B cell (primary cell): ENCODE data around the gene DNAJC3. TPM values are rescaled to one million over a fixed set of nuclear protein-coding genes. Genes with fewer than 3 reads are reported as not detected.

Experiments used
- ATAC-seq: fragments of 200-7000 bp; cut with Tn5 transposase; one replicate; pipeline ENCODE4 v1.10.0; 2021; ENCODE audit warnings: low read depth, mild to moderate bottlenecking, moderate number of reproducible peaks, moderate library complexity
- CTCF ChIA-PET: fragments of 350-600 bp; sonication (Branson Sonifier 250); formaldehyde crosslinking; loops from one replicate; lab custom pipeline; 2021; ENCODE audit warnings: antibody characterized with exemption, inconsistent platforms; lab: Charles Lee
- POLR2A ChIA-PET: fragments of 350-600 bp; sonication (Branson Sonifier 250); formaldehyde crosslinking; loops from one replicate; lab custom pipeline; 2021; ENCODE audit warnings: antibody characterized with exemption; lab: Charles Lee
- DNase-seq: peaks from one replicate; pipeline ENCODE4 v3.0.0; 2013
- H2AFZ ChIP-seq: 2 replicates; pipeline ENCODE4 v1.6.1; 2012; ENCODE audit warnings: mild to moderate bottlenecking, low read depth, low read length; ENCODE audit not compliant: insufficient read depth, poor library complexity, severe bottlenecking
- H3K27ac ChIP-seq, 2 donors: 1 replicate in 1 of 2; 2 replicates in 1 of 2; pipeline ENCODE4 v1.5.1; 2012 to 2013; ENCODE audit warnings: low read length in 2 of 2, mild to moderate bottlenecking in 2 of 2, moderate library complexity in 1 of 2
- H3K27me3 ChIP-seq, 4 experiments: fragments of 200-600 bp in 1 of 4; sonication (generic) in 1 of 4; replicated peaks in 1 of 4; 1 replicate in 2 of 4; 2 replicates in 2 of 4; pipeline versions ENCODE4 v1.6.1 to v1.7.0; 2013 to 2016; ENCODE audit warnings: low read length in 3 of 4, mild to moderate bottlenecking in 2 of 4, mixed read lengths in 1 of 4, moderate library complexity in 1 of 4; ENCODE audit not compliant: insufficient read depth in 4 of 4, control insufficient read depth in 3 of 4; ENCODE audit errors: control extremely low read depth in 1 of 4
- H3K36me3 ChIP-seq, 2 experiments: replicated peaks in 1 of 2; 1 replicate in 1 of 2; 2 replicates in 1 of 2; pipeline versions ENCODE4 v1.6.1 to v1.7.1; 2013; ENCODE audit warnings: low read length in 1 of 2; ENCODE audit not compliant: insufficient read depth in 2 of 2, control insufficient read depth in 1 of 2; ENCODE audit errors: control extremely low read depth in 1 of 2, extremely low read depth in 1 of 2
- H3K4me1 ChIP-seq, 2 donors: fragments of 200-600 bp in 1 of 2; sonication (generic) in 1 of 2; 1 replicate in 1 of 2; 2 replicates in 1 of 2; pipeline versions ENCODE4 v1.5.1 to v1.6.1; 2013 to 2017; ENCODE audit warnings: low read length in 2 of 2; ENCODE audit not compliant: control insufficient read depth in 2 of 2, insufficient read depth in 2 of 2
- H3K4me2 ChIP-seq: replicated peaks from 2 replicates; pipeline ENCODE3; 2012; ENCODE audit warnings: mild to moderate bottlenecking, low read depth, low read length; ENCODE audit not compliant: poor library complexity, severe bottlenecking
- H3K4me3 ChIP-seq, 5 experiments: fragments of 200-600 bp in 1 of 5; sonication (generic) in 1 of 5; 1 replicate in 3 of 5; 2 replicates in 2 of 5; pipeline versions ENCODE4 v1.5.1 to v1.7.0; 2011 to 2016; ENCODE audit warnings: low read length in 4 of 5, mild to moderate bottlenecking in 4 of 5, low read depth in 2 of 5, control low read depth in 1 of 5, moderate library complexity in 1 of 5; ENCODE audit not compliant: insufficient read depth in 1 of 5; ENCODE audit errors: control extremely low read depth in 1 of 5, extremely low read depth in 1 of 5
- H3K79me2 ChIP-seq: fragments of 200-600 bp; sonication (generic); one replicate; pipeline ENCODE4 v1.6.0; 2016; ENCODE audit warnings: low read length; ENCODE audit not compliant: control insufficient read depth, insufficient read depth
- H3K9ac ChIP-seq: fragments of 200-600 bp; sonication (generic); 2 replicates; pipeline ENCODE4 v1.6.1; 2017; ENCODE audit warnings: mild to moderate bottlenecking, low read length, moderate library complexity
- H3K9me3 ChIP-seq, 3 donors: one replicate each; pipeline versions ENCODE4 v1.6.1 to v1.7.1; 2013; ENCODE audit warnings: low read length in 2 of 3; ENCODE audit not compliant: control insufficient read depth in 2 of 3, insufficient read depth in 1 of 3; ENCODE audit errors: control extremely low read depth in 1 of 3
- H4K20me1 ChIP-seq: 2 replicates; pipeline ENCODE4 v1.6.0; 2012; ENCODE audit warnings: mild to moderate bottlenecking, low read length; ENCODE audit not compliant: insufficient read depth, control insufficient read depth, poor library complexity, severe bottlenecking
- H3K27ac Mint-ChIP-seq: one replicate; pipeline ENCODE4 v1.8.0; 2021; ENCODE audit warnings: mixed read lengths
- H3K27me3 Mint-ChIP-seq: one replicate; pipeline ENCODE4 v1.8.0; 2021; ENCODE audit warnings: mixed read lengths
- H3K4me1 Mint-ChIP-seq: one replicate; pipeline ENCODE4 v1.8.0; 2021; ENCODE audit warnings: mixed read lengths
- H3K4me3 Mint-ChIP-seq: one replicate; pipeline ENCODE4 v1.8.0; 2021; ENCODE audit warnings: mixed read lengths
- H3K9me3 Mint-ChIP-seq: one replicate; pipeline ENCODE4 v1.8.0; 2022; ENCODE audit warnings: mixed read lengths; ENCODE audit not compliant: insufficient read depth
- CTCF ChIP-seq: fragments of 200-600 bp; IDR thresholded peaks from one replicate; pipeline ENCODE4 v1.8.0; 2022; ENCODE audit warnings: antibody characterized with exemption, mild to moderate bottlenecking
- EZH2 ChIP-seq: IDR thresholded peaks from 2 replicates; pipeline ENCODE4 v1.6.1; 2012; ENCODE audit warnings: borderline replicate concordance, low read depth, mild to moderate bottlenecking, moderate library complexity, low read length; ENCODE audit not compliant: insufficient read depth, poor library complexity, severe bottlenecking
- WGBS: methylation state at CpG from one replicate; pipeline ENCODE4 v1.1.5; 2013; ENCODE audit warnings: missing lambda C conversion rate; ENCODE audit not compliant: insufficient coverage; 5-methylcytosine and 5-hydroxymethylcytosine counted together
- intact Hi-C: fragments of 100-400 bp; cut with micrococcal nuclease; formaldehyde crosslinking; loops from one replicate; pipeline ENCODE4 v1.10.0; 2022
- polyA plus RNA-seq: library from polyadenylated mRNA; depleted of rRNA; stranded (reverse); fragments of >200 nt; gene quantifications from 2 replicates; pipeline ENCODE4 v1.2.3, GENCODE V29; 2012
- total RNA-seq, 2 donors: library from RNA; stranded (reverse); fragments of 120-200 nt in 1 of 2; gene quantifications; 1 replicate in 1 of 2; 2 replicates in 1 of 2; pipeline versions ENCODE4 v1.2.3 to v1.2.4, GENCODE V29; 2013 to 2022

DNAJC3 gene
- total and polyA plus RNA-seq, 2 donors (not counting 1 experiment from before 2014, with no cell fraction given) = 2.8 to 12.1 TPM

GRCh38 chr13:95671597-95671996 is 5.3 kb upstream of the DNAJC3 start:
- no peak overlapping the region for H3K4me2 ChIP-seq
- Mint-ChIP-seq H3K9me3 (peaks cover 19% of the 10 kb centered on the region), H3K4me1 (peaks cover 17% of the 10 kb centered on the region), H3K27me3 (peaks cover 4% of the 10 kb centered on the region), H3K27ac (no peak overlapping the region), H3K4me3 (no peak overlapping the region)
- no peak overlapping the region for H3K27ac ChIP-seq
- no peaks in the 10 kb centered on the region for H4K20me1 ChIP-seq
- no peak overlapping the region for H3K4me3 ChIP-seq
- no peak overlapping the region for H2AFZ ChIP-seq
- H3K79me2 ChIP-seq = peaks cover 12% of the 10 kb centered on the region
- H3K36me3 ChIP-seq = no peaks in the 10 kb centered on the region
- 100% methylated on average over 3 of the region's 5 CpGs for WGBS
- POLR2A ChIA-PET = no interaction called here
- H3K4me1 ChIP-seq = peaks cover 6 to 9% of the 10 kb centered on the region in 2 donors
- intact Hi-C loops = no loop called here
- DNase-seq (no peak), ATAC-seq (no peak)
- no peak overlapping the region for H3K9ac ChIP-seq
- CTCF ChIA-PET = no interaction called here
- H3K9me3 ChIP-seq = peaks cover 0 to 37% (median 24%) of the 10 kb centered on the region in 3 donors
- TF ChIP-seq CTCF (no peak), EZH2 (no peak)
- no peaks in the 10 kb centered on the region for H3K27me3 ChIP-seq

GRCh38 chr13:95676105-95676761 is 706 bp upstream of the DNAJC3 start:
- Histone ChIP-seq H2AFZ (peak overlapping the region; percentile 99), H3K36me3 (no peaks in the 10 kb centered on the region), H3K79me2 (peaks cover 47% of the 10 kb centered on the region), H3K9ac (peak overlapping the region; percentile 93), H4K20me1 (no peaks in the 10 kb centered on the region), H3K4me1 (peaks cover 22 to 27% of the 10 kb centered on the region in 2 donors), H3K4me2 (peak overlapping the region; percentile 76), H3K27me3 (no peaks in the 10 kb centered on the region), H3K4me3 (peak overlapping the region; percentile 72 to 98 (median 89)), H3K27ac (peak overlapping the region; percentile 79 to 91), H3K9me3 (peaks cover 0 to 8% (median 2%) of the 10 kb centered on the region in 3 donors)
- intact Hi-C loops = loop anchor here (2.0 to 5.0 kb wide), 4 partner anchors 374 to 1757 kb away; partner anchors contain the start of genes ABCC4, GPR180 and MBNL2
- TF ChIP-seq CTCF = no peak
- no peak for TF ChIP-seq EZH2
- H3K27ac Mint-ChIP-seq = peak overlapping the region; percentile 94
- WGBS = under 1% methylated on average over 25 of the region's 32 CpGs
- ATAC-seq (peak; percentile 1), DNase-seq (no peak)
- CTCF ChIA-PET = interaction anchor here (0.6 to 1.5 kb wide), 2 partner anchors 15 to 296 kb away, joined by 5 read pairs; no protein-coding TSS in a partner anchor
- H3K9me3 Mint-ChIP-seq = no peaks in the 10 kb centered on the region
- no peaks in the 10 kb centered on the region for H3K27me3 Mint-ChIP-seq
- peaks cover 44% of the 10 kb centered on the region for H3K4me1 Mint-ChIP-seq
- POLR2A ChIA-PET = interaction anchor here (0.7 to 1.0 kb wide), 3 partner anchors 22 to 1757 kb away, joined by 3 to 10 read pairs (median 5); no protein-coding TSS in a partner anchor
- peak overlapping the region; percentile 95 for H3K4me3 Mint-ChIP-seq
